Measurements from ENCODE around the gene ENOSF1.

ENOSF1 gene

GRCh38 chr18:671405-671804 lies 41.0 kb downstream of the ENOSF1 start:
- no peak for FAIRE-seq

- no peak for FAIRE-seq
Observed at GRCh38 chr18:670522-670921, 41.9 kb downstream of the ENOSF1 start.

- FAIRE-seq, result no peak
Observed at GRCh38 chr18:669077-669476, 43.4 kb downstream of the ENOSF1 start.

GRCh38 chr18:668260-668659 lies 44.2 kb downstream of the ENOSF1 start:
- FAIRE-seq, result no peak

DNA sequence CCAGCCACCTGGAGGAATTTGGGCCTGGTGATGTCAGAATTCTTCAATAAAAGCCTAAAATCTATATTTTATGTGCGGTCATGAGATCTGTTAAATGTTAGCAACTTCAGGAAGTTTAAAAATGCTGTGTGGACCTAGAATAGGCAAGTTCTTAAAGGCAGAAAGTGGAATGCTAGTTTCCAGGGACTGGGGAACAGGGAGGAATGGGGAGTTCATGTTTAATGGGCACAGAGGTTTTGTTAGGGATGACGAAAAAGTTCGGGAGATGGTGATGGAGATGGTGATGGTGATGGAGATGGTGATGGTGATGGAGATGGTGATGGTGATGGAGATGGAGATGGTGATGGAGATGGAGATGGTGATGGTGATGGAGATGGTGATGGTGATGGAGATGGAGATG lies 45.8 kb downstream of the ENOSF1 start:
- no peak for FAIRE-seq

- FAIRE-seq, result no peak
Observed at GRCh38 chr18:666177-666576, 46.3 kb downstream of the ENOSF1 start.

GRCh38 chr18:662197-662596 lies 50.2 kb downstream of the ENOSF1 start:
- FAIRE-seq, result no peak

- FAIRE-seq, result no peak
Observed at GRCh38 chr18:659597-659996, 52.8 kb downstream of the ENOSF1 start.

- no peak for FAIRE-seq
Observed at GRCh38 chr18:658947-659533, 53.4 kb downstream of the ENOSF1 start.

DNA sequence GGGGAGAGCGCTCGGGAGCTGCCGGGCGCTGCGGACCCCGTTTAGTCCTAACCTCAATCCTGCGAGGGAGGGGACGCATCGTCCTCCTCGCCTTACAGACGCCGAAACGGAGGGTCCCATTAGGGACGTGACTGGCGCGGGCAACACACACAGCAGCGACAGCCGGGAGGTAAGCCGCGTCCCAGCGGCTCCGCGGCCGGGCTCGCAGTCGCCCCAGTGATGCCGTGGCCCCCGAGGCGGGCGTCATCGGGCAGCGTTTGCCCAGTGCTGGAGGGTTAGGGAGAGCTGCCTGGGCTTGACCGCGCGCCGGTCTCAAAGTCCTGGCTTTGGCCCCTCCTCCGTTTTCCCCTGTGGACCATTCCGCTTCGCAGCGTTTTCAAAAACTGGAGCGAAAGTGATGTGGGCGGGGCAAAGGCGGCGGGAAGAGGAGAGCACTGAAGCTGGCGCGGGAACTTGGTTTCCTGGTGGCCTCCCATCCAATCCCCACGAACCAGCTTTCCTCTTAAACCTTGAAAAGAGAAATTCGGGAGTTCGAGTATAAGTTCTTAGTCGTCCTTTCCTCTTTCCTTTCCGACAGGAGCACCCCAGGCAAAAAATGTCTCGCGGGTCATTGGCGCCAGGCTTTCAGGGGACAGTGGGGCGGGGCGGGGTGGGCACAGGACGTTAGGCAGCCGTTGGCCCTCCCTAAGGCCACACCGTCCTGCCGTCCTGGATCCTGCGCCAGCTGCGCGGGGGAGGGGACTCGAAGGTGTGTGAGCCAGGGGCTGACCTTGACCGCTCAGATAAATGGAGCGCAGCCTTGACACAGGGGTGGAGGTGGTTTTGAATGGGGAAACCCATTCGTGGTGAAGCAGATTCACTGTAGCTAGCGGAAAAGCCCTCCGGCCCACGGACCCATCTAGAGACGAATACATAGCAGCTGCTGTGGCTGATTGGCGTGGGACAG lies 54.2 kb downstream of the ENOSF1 start:
- no peak for FAIRE-seq

GRCh38 chr18:657311-658000 lies 55.0 kb downstream of the ENOSF1 start, which contains the start of gene TYMS:
TSS of gene TYMS (plus strand) at chr18:657653. CDS start at chr18:657743, 90 bp downstream.
- no peak for FAIRE-seq

- FAIRE-seq, result no peak
Observed at GRCh38 chr18:655445-655844, 57.0 kb downstream of the ENOSF1 start.

DNA sequence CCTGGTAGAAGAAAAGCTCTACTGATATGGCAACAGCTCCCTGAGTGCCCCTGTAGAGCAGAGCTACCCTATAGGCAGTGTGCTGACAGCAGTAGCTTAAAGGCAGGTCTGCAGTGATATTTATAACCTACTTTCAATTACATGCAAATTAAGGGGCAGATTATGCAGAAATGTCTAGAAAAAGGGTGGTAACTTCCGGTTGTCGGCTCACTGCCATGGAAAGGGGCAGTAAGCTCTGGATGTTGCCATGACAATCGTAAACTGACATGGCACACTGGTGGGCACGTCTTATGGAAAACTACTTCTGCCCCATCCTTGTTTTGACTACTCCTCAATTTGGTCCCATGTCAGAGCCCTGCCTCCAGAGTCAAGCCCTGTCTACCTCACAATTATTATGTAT lies 57.8 kb downstream of the ENOSF1 start:
- no peak for FAIRE-seq

GRCh38 chr18:653512-653911 lies 58.9 kb downstream of the ENOSF1 start:
- FAIRE-seq, result no peak

GRCh38 chr18:652131-652530 lies 60.3 kb downstream of the ENOSF1 start:
- no peak for FAIRE-seq

DNA sequence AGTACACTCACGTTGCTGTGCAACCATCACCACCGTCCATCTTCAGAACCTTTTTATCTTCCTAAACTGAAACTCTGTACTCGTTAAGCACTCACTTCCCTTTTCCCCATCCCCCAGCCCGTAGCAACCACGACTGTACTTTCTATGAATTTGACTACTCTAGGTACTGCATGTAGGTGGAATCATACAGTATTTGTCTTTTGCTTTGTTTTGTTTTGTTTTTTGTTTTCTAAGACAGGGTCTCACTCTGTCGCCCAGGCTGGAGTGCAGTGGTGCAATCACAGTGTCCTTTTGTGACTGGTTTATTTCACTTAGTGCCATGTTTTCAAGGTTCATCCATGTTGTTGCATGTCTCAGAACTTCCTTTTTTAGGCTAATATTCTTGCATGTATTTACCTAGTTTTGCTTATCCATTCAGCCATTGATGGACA lies 62.0 kb downstream of the ENOSF1 start:
- no peak for FAIRE-seq

GRCh38 chr18:649341-649740 lies 63.1 kb downstream of the ENOSF1 start:
- FAIRE-seq, result no peak

DNA sequence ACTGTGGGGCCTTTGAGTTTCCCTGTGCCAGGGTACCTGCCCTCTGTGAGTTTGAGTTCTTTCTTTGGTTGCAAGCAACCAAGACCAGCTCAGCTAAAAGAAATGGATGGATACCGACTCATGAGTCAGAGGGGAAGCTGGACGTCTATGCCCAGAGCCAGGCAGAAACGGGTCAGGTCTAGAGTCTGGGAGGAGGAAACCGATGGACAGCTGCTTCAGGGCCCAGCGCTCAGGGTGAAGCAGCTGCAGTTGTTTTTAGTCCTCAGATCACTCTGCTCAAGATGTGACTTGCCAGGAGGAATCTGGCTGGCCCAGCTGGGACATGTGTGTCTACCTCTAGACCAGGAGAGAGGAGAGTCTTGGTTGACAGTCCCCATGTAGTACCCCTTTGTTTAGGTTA lies 65.1 kb downstream of the ENOSF1 start:
- FAIRE-seq, result no peak

GRCh38 chr18:644395-645004 lies 67.9 kb downstream of the ENOSF1 start:
- FAIRE-seq, result no peak

DNA sequence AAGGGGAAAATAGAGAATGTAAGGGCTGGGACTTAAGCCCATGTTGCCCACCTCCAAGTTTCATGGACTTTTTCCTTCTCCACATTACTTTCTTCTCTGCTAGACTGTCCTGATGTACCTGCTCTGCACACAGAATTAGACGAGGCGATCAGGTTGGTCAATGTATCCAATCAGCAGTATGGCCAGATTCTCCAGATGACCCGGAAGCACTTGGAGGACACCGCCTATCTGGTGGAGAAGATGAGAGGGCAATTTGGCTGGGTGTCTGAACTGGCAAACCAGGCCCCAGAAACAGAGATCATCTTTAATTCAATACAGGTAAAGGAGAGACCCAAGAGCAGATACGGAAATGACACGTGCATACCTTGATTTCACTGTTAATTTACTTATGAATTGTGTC lies 71.2 kb downstream of the ENOSF1 start:
- no peak for FAIRE-seq

DNA sequence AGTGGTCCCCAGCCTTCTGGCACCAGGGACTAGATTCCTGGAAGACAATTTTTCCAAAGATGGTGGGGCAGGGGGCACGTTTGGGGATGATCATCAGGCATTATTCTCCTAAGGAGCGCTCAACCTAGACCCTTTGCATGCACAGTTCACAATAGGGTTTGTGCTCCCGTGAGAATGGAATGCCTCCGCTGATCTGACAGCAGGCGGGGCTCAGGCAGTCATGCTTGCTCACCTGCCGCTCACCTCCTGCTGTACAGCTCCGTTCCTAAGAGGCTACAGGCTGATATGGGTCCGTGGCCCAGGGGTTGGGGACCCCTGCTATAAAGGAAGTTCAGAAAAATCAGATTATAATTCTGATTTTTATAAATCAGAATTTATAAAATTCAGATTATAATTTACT lies 77.3 kb downstream of the ENOSF1 start:
- FAIRE-seq, result no peak

DNA sequence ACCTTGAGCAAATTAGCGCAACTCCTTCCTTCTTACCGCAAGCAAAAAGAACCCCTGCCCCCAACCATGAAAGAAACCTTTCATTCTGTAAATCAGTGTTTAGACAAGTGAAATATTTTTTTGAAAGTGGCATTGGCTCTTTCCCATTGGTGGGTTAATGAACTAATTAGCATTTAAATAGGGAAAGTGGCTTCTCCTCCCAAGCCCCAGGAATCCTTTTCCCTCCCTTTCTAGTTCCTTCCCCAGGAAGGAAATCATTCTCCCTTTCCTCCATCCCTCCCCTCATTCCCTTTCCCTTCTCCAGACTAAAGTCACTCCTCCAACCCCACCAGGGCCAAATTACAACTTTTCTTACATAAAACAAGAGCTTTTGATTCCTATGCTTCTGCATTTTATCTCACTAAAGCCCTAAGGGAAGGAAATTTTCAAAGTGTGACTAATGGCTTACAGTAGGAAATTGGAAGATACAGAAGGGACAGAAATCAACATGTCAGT lies 77.8 kb downstream of the ENOSF1 start:
- no peak for FAIRE-seq

DNA sequence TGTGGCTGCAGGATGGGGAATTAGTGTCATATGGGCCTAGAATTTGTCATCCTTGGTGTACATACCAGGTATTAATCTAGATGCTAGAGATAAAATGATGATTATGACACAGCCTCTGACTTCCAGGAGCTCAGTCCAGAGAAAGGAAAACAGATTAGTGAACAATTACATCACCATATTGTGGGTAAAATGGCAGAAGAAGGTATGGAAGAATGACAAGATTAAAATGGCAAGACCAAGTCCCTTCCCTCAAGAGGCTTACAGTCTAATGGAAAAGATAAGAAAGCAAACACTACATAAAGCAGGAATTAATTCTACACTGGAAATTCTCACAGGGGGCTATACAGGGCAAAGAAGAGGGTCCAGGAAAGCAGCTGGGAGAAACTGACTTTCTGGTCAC lies 80.9 kb downstream of the ENOSF1 start:
- no peak for FAIRE-seq

Measured in TTC549 (cell line).